Measurements from ENCODE around the gene CST9L.
"Not testable (repeated sequence)": the region's sequence is repeated elsewhere in the genome, so short reads cannot be mapped to it uniquely, and the experiment has no call there.

CST9L gene

DNA sequence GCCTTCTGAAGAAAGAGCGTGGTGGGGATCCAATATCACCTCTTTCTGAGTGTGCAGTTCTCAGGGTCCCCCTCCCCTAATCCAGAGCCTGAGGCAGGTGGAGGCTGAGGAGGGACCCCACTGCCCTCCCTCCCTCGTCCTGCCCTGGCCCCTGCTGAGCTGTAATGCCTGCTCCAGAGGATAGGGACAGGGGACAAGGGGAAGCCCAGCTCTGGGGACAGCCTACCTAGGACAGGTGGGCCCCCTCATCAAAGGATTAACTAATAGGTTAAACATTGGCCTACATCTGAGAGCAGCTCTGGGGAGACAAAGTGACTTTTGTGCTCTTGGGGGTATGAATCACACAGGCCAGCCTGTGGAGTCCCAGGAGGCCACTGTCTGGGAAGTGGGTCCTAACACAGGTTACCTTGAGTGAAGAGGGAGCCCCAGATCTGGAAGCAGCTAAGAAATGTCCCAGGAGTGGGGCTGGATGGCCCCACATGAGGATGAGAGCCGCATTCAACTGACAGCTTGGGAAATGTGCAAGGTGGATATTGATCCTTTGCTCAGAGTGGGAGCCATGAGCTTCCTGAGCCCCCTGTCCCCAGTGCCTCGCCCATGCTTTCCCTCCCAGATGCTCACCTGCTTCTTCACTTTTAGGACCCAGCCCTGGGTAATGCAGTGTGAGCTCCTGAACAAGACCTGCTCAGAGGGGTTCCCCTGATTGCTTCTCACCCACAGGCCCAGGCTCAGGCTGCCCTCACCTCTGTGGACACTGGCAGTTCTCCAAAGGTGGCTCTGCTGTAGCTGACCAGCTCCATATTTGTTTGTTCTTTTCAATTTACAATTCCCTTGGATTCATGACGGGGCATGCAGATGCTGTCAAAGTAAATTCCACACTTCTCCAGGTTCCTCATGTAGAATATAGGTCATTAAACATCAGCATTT, 17.8 kb upstream of the CST9L start:
- no peak for DNase-seq

DNA sequence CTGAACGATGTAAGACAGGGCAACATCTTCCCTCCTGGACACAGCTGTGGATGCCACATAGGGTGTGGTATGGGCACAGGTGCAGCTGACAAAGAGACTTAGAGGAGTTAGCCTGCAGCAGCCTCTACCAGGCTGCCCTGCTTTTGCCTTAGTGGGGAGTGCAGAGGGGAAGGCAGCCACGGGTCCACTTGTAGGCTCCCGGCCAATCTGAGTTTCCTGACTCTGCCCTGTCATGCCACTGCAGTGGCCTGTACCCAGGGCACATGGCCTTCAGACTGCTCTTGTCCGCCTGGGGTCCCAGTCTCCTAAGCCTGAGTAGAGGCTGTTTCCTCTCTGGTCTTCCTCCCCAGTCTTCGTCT, 17.1 kb upstream of the CST9L start:
- DNase-seq: no peak

DNA sequence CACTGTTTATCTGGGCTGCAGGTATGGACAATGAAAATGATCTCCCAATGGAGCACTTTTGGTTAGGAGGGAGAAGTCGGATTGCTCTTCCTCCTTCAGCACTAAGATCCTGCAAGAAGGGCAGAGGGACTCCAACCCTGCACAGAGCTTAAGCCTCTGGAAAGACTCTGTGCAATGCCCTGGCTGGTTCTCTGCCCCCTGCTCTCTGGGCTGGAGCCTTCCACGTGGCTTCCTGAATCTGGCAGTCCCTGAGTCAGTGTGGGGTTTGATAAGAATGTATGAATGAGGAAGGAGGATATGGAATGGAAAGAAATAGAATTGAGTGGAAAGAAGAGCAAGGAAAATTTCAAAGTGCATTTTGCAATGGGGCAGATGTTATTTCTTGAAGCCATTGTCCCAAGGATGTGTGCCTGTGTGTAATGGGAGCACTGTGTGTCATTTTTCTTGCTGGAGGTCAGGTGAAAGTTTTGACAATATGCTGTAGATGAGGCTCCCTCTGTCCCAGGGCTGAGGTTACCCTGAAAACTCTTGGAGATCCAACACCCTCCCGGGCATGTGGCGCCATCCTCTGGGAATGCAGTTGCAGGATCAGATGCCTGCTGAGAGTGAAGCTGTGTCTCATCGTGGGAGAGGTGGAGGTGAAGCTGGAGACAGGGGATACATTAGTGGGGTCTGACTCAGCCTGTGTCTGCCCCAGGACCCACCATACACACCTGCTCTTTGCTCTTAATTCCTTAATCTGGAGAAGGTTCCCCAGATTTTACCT, 16.3 kb upstream of the CST9L start:
- DNase-seq: no peak

DNA sequence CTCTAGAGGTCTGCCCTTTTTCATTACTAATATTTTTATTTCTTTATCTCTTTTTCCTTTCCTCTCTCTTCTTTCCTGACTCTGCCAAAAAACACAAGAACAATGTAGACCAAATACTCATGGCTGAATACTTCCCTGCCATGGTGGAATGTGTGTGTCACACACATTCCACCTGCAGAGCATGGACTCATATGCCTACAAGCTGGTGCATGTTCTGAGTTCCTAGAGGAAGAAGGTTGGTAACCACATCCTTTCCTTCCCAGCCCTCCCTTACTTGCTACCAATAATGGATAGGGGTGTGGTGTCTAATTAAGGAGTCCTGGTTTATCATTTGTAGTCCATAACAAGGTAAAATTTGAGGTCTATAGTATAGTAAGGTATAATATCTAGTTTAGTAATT, 15.2 kb upstream of the CST9L start:
- DNase-seq: no peak

DNA sequence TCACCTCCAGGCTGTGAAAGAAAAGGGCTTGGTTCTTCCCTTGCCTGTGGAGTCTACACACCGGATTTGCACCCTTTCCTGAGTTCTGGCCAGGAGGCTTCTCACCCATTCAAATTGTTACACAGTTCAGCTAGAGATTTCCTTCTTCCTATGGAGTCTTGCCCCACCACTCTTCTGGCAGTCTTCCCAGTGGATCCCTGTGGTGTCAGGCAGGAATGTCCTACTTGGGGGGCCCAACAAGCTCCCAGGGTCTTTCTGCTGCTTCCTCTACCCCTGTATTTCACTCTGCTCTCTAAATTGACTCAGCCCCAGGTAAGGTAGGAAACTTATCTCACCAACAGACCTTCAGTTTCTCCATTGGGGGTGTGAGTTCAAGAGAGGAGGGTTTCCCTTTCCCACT, 14.0 kb upstream of the CST9L start:
- no peak for DNase-seq

DNA sequence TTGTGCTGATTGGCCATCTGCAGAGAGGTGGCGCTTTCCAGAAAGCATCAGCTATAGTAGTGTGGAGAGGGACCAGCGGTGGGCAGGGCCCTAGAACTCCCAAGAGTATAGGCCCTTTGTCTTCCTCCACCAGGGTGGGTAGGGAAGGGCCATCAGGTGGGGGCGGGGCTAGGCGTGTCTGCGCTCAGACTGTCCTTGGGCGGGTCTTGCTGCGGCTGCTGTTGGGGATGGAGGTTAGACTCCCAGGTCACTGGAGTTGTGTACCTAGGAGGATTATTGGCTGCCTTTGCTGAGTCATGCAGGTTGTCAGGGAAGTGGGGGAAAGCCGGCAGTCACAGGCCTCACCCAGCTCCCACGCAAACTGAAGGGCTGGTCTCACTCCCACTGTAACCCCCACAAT, 13.5 kb upstream of the CST9L start:
- DNase-seq: not testable (repeated sequence)

DNA sequence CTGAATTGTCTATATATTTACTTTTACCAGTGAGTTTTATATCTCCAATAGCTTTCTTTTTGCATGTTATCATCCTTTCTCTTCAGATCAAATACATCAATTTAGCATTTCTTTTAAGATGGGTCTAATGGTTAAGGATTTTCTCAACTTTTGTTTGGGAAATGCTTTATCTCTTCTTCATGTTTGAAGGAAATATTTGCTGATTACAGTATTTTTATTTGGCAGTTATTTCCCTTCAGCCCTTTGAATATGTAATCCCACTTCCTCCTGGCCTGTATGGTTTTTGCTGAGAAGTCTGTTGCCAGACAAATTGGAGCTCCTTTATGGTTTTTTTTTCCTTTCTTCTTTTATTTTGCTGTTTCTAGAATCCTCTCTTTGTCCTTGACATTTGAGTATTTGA, 6.7 kb upstream of the CST9L start:
- no peak for DNase-seq

DNA sequence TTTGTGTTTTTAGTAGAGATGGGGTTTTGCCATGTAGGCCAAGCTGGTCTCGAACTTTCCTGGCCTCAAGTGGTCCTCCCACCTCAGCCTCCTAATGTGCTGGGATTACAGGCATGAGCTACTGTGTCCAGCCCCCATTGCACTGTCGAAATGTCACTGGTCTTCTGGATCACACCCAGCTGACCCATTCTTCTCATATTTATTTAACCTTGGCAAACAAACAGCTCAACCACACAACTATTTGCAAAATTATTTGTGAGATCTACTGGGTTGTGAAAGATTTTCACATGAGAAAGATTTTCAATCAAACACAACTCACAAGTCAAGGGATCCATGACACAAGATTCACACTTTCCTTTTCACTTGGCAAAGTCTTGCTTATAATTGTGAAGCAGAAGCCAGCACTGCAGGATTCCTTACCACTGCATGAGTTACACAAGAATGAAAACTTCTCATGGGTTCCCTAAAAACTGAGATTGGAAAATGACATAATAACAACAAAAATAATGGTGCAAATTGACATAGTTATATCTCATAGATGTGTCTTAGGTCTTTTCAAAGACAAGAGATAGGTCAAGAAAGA, 2.0 kb upstream of the CST9L start:
- DNase-seq: no peak

DNA sequence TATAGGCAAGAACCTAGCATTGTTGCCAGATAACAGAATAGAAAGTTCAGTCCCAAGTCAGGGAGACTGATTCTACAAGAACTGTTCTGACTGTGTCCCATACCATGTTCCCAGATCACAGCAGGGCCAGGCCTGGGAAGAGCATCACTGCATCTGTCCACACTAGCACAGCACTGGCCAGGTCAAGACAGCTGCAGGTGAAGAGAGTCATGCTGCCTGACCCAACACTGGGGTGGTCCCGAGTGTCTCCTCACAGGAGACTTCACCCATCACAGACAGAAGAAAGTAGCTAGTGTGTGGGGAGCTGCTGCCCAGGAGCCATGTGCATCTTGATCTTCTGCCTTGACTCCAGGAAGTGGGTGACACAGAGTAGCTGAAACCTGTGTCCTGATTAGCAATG, 1.3 kb upstream of the CST9L start:
- no peak for DNase-seq

DNA sequence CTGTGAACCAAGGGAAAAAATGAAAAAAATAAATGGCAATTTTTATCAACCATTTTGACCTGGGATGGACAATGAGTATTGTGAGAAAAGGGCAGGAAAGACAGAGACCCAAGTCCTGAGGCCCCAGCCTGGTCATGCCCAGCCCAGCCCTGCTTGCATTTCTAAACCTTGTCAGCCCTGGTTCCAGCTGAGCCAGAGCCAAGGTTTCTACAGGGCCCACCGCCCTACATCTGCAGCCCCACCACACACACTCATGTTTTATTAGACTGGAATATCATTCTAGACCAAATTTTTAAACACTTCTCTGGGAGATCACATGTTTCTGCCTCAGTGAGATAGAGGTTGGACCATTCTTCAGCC, 667 bp upstream of the CST9L start:
- no peak for DNase-seq

DNA sequence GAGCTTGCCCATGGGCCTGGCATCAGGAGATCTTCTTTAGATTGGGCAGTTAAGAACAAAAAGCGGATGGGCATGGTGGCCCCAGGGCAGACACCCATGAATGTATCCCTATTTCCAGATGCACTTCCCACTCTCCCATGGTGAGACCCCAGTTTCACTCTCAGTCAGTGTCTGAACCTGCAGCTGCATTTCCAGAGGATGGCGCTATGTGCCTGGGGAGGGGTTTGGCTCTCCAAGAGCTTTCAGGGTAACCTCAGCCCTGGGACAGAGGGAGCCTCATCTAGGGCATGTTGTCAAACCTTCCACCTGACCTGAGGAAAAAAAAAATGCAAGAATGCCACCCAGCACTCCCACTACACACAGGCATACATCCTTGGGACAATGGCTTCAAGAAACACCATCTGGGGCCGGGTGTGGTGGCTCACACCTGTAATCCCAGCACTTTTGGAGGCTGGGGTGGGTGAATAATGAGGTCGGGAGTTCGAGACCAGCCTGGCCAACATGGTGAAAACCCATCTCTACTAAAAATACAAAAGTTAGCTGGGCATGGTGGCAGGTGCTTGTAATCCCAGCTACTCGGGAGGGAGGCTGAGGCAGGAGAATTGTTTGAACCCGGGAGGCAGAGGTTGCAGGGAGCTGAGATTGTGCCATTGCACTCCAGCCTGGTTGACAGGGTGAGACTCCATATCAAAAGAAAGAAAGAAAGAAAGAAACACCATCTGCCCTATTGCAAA, 1.9 kb downstream of the CST9L start:
- DNase-seq: no peak

DNA sequence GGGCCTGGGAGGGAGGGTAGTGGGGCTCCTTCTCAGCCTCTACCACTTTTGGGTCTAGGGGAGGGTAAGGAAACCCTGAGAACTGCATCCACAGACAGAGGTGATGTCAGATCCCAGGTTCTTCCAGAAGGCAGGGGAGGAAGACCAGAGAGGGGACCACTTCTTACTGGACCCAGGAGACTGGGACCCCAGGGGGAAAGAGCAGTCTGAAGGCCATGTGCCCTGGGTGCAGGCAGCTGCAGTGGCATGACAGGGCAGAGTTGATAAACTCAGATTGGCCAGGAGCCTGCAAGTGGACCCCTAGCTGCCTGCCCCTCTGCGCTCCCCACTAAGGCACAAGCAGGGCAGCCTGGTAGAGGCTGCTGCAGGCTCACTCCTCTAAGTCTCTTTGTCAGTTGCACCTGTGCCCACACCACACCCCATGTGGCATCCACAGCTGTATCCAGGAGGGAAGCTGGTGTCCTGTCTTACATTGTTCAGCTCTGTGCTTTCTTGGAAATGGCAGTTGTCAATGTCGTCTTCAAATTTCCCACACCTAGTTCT, 2.7 kb downstream of the CST9L start:
- DNase-seq: no peak

DNA sequence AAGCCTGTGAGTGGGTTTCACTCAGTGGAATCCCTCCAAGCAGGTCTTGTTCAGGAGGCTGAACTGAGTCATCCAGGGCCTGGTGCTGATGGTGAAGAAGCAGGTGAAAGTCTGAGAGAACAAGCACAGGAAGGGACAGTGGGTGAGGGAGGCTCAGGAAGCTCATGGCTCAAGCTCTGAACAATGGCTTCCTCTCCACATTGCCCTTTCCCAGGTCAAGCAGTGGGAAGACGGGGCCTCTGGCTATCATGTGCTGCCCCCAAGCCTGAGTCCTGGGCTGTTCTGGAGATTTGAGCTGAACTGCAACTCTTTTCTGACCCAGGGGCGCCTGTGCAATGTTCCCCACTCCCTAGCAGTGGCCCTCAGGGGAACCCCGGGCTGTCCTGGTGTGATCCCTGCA, 3.4 kb downstream of the CST9L start:
- DNase-seq: no peak

DNA sequence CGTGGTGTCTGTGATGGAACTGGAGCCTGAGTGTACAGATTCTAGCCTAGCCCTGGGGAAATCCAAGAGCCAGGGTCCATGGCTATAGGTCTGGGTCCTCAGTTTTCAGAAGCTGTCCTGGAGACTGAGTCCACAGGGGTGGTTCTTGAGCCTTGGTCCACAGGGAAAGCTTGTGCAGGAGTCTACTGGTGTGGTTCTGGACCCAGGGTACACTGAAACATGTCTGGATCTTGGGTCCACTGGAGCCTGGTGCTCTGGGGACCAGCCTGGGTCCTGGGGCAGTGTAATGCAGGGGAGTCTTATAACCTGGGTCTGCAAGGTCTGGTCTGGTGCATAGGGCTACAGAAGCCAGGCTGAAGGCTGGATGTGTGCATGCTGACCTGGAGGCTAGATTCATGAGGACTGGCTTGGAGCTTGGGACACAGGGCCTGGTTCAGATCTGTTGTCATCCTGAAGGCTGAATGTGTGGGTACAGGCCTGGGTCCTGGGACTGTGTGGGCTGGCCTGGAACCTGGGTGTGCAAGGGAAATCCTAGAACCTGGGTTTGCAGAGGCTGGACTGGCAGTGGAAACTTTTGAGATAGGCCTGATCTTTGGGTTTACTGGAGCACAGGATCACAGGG, 5.5 kb downstream of the CST9L start:
- no peak for DNase-seq

DNA sequence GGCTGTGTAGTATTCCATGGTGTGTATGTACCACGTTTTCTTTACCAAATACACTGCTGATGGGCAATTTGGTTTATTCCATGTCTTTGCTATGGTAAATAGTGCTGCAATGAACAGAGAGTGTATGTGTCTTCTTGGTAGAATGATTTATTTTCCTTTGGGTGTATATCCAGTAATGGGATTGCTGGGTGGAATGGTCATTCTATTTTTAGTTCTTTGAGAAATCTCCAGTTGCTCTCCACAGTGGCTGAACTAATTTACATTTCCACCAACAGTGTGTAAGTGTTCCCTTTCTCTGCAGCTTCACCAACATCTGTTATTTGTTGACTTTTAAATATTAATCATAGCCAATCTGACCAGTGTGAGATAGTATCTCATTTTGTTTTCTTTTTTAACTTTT, 13.9 kb downstream of the CST9L start:
- DNase-seq: no peak

DNA sequence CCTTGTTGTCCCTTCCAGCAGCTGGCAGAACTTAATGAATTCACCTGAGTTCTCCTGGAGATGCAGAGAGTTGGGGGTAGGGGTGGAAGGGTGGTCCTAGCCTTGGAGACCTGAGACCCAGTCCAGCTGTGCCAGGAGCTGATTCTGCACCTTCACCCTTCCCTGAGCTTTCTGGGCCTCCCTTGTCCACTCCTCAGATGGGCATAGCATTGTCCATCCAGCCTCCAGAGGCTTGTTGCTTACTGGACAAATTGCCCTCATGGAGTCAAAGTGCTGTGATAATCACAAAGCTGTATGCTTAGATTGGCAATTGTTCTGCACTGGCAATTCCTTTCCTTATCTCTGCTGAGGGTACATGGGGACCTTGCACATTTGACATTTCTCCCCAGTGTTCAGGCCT, 16.5 kb downstream of the CST9L start:
- DNase-seq: no peak

DNA sequence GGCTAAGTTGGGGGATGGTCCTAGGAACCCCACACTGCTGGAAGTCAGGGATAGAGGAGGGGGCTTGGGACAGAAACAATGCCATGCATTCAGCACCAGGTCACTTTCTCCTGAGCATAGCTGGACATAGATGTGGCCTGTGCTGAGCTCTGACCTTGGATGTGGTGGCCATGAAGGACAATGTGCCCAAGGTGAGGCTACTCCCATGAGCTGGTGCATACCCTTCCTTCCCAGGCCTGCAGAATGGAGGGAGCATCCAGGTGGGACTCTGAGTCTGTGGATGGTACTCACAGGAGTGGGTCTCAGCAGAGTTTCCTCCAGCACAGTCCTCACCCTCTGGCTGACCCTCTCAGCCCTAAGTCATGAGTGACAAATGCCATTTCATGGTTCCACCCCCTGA, 16.9 kb downstream of the CST9L start:
- no peak for DNase-seq

DNA sequence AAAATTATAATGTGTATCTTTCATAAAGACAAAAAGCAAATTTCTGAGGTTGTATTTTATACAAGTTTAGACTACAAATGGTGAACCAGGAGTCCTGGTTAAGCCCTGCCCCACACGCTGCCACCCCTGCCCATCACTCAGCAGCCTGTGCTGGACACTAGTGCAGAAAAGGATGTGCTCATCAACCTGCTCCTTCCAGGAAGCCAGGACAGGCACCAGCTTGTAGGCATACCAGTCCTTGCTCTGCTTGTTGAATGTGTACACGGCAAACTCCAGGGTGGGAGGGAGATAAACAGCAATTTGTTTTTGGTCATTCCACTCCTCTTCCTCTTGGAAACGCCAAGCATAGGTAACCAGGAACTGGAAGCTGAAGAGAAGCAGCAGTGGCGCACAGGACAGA, 18.1 kb downstream of the CST9L start:
- DNase-seq: no peak

DNA sequence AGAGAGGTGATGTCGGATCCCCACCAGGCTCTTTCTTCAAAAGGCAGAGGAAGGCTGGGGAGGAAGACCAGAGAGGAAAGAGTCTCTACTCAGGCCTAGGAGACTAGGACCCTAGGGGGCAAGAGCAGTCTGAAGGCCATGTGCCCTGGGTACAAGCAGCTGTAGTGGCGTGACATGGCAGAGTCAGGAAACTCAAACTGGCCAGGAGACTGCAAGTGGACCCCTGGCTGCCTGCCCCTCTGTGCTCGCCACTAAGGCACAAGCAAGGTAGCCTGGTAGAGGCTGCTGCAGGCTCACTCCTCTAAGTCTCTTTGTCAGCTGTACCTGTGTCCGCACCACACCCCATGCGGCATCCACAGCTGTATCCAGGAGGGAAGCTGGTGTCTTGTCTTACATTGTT, 19.9 kb downstream of the CST9L start:
- DNase-seq: no peak

DNA sequence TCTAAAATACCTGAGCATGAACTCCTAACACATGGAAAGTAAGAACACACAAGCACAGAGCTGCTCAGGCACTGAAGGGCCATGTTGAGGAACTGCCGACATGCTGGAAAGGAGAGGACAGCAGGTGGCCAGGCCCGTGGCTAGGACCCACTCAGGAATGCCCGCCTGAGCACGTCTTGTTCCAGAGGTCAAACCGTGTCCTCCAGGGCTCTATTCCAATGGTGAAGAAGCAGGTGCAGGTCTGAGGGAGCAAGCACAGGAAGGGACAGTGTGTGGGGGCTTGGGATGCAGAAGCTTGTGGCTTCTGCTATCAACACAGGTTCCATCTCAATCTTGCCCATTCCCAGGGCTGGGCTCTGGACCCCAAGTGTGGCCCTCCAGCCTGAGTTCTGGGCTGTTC, 20.7 kb downstream of the CST9L start:
- DNase-seq: no peak

DNA sequence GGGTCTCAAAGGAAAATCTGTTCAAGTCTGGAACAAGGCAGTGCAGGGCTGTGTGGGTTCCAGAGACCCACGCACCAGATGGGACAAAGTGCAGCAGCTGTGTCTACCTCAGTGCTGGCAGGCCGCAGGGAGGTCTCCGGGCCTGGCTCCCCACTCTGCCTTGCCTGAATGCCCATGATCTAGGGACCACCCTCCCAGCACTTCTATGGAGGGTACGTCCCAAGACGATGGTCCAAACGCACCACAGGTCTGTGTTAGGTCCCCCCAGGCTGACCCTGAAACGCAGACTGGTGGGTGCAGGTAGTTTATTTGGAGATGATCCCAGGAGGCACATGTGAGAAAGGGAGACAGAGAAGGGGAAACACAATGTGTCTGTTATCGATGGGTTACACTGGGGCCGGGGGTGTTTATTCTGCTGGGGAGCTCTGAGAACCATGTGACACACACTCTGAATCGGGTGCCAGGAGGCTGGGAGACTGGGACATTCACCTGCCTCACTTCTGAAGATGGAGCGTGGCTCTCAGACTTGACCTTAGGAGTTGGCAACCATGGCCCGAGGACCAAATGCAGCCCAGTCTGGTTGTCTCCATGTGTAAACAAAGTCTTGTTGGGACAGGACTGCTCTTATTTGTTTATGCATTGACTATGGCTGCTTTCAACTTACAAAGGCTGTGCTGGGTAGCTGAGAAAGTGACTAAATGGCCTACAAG, 21.7 kb downstream of the CST9L start:
- DNase-seq: no peak

DNA sequence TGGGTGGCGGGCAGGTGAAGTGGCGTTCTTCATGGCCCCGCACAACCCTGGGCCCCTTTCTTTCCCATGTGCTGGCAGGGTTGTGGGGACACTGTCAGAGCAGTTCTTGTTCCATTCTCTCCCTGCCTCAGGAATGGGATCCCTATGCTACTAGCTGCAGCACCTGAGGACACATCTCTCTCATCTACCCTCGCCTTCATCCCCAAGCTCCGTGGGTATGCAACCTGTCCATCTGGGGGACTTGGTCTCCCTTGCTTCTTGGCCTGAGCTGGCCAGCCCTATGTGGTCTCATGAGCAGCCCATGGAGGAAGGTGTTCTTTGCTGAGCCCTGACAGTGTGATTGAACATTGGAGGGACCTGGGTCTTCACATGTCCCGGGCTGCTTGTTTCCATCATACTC, 24.2 kb downstream of the CST9L start:
- no peak for DNase-seq

Measured in T-helper 2 cell (primary cell).